LNCaP clone FGC (cell line): Measurements from ENCODE around the gene CACNA2D1.

ENCODE experiments used
- DNase-seq: peaks from one replicate; pipeline ENCODE4 v3.0.0-alpha.2; 2011; ENCODE audit warnings: low read depth
- H3K4me3 ChIP-seq: 2 replicates; pipeline ENCODE4 v1.5.1; 2011; ENCODE audit warnings: mild to moderate bottlenecking, low read depth, low read length, control low read depth
- TF ChIP-seq, protein P1 (sequence below): IDR thresholded peaks from 2 replicates; pipeline ENCODE4 v1.5.1; 2012; ENCODE audit warnings: mild to moderate bottlenecking; ENCODE audit not compliant: control insufficient read depth, insufficient read depth; ENCODE audit errors: extremely low read depth

Gene CACNA2D1

DNA sequence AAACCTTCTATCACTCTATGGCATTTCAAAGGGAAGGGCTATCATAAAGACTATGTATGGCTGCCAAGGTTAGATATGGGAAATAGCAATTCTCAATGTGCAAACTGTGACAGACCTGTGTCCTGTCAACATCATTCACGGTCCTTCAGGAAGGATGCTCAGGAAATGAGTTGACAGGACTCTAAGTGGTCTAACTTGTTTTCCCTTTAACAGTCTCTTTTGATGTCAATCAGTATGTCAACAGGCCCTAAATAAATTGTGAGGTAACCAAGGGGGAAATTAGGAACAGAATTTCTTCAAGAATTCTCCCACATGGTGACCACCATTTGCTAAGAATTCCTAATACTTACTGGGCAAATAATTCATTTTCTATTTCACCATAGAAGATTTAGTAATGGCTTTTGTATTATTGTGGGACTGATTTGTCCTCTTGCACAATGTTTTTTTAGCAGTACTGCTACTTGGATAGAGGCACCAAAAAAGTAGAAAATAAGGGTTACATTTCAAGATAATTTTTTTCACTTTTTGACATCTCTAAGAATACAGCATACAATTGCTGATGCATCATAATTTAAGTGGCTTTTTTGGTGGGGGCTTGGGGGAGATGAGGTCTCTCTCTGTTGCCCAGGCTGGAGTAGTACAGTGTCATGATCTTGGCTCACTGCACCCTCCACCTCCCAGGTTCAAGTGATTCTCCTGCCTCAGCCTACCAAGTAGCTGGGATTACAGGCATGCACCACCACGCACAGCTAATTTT lies 275.8 kb downstream of the CACNA2D1 start:
- no peak for DNase-seq
- no peak overlapping the region for H3K4me3 ChIP-seq
- TF ChIP-seq, protein P1, sequence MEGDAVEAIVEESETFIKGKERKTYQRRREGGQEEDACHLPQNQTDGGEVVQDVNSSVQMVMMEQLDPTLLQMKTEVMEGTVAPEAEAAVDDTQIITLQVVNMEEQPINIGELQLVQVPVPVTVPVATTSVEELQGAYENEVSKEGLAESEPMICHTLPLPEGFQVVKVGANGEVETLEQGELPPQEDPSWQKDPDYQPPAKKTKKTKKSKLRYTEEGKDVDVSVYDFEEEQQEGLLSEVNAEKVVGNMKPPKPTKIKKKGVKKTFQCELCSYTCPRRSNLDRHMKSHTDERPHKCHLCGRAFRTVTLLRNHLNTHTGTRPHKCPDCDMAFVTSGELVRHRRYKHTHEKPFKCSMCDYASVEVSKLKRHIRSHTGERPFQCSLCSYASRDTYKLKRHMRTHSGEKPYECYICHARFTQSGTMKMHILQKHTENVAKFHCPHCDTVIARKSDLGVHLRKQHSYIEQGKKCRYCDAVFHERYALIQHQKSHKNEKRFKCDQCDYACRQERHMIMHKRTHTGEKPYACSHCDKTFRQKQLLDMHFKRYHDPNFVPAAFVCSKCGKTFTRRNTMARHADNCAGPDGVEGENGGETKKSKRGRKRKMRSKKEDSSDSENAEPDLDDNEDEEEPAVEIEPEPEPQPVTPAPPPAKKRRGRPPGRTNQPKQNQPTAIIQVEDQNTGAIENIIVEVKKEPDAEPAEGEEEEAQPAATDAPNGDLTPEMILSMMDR: no peak

GRCh38 chr7:82166260-82167015 lies 277.1 kb downstream of the CACNA2D1 start:
- DNase-seq: no peak
- TF ChIP-seq, protein P1: no peak
- no peak overlapping the region for H3K4me3 ChIP-seq

DNA sequence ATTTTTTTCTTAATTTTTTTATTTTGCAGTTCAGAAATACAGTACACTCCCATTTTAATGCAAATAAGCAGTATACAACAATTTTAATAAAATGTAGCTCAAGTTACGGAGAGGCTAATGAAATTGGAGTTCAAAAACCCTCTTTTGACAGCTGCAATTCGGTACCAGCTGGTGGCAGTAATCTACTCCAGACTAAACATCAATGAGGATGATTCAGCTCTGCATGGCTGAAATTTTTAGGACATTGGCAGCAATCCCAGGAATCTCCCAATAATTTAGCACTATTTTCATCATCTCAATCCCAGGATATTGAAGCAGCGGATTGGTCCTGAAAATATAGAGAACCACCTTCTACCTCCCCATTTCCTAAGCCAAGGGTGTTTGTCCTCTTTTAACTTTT lies 278.8 kb downstream of the CACNA2D1 start:
- DNase-seq: no peak
- TF ChIP-seq, protein P1: peak; percentile 40; the same call in 1 of the 2 replicates
- no peak overlapping the region for H3K4me3 ChIP-seq

- TF ChIP-seq, protein P1: no peak
- no peak for DNase-seq
These were observed 279.2 kb downstream of the CACNA2D1 start for GRCh38 chr7:82164410-82164809.

DNA sequence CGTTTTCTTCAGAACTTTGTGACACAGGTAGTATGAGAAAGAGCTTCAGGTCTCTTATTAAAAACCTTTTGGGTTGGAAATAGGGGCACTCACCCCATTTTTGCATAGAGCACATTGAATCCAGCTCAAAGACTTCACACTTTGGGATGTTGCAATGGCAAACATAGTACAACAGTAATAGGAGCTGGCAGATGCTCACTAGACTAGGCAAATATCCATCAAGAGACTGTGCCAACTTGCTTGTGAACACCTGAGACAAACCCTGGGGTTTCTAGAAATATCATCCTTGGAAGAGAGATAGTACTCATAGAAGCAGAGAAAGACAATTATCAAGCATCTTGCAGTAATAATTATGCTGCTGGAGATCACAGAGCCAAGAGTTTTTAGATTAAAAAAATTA lies 280.0 kb downstream of the CACNA2D1 start:
- TF ChIP-seq, protein P1: no peak
- DNase-seq: no peak
- H3K4me3 ChIP-seq: no peak overlapping the region

More at GRCh38 chr7:82164410-82164809, 279.2 kb downstream of the CACNA2D1 start:
- no peak overlapping the region for H3K4me3 ChIP-seq

DNA sequence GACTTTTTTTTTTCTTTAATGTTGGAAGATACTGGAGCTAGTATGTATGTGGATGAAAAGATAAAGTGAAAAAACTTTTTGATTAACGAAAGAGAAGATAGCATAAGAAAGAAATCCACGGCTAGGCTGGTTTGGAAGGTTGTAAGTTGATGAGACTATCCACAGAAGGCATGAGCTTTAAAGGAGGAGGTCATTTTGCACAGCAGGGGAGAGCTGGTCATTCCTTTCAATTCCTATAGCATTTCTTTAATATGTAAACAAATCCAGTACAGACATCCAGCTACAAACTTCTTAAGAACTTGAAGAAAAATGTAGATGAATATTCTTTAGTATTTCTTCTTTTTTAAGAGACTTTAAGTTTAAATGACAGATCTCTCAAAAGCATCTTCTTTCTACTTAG lies 281.3 kb downstream of the CACNA2D1 start:
- no peak overlapping the region for H3K4me3 ChIP-seq
- DNase-seq: no peak
- TF ChIP-seq, protein P1: no peak
